HEK293T (cell line): ENCODE measurements around the gene CPNE2.
"Not testable (repeated sequence)": the region's sequence is repeated elsewhere in the genome, so short reads cannot be mapped to it uniquely, and the experiment has no call there.

Experiments used
- CTCF ChIA-PET: fragments of 350-600 bp; formaldehyde crosslinking; extraction: SDS; loops from one replicate; lab custom pipeline; 2021; ENCODE audit warnings: antibody characterized with exemption, inconsistent platforms; lab: Yijun Ruan, JAX
- POLR2A ChIA-PET: fragments of 350-600 bp; formaldehyde crosslinking; extraction: SDS; loops from one replicate; lab custom pipeline; 2020; ENCODE audit warnings: antibody characterized with exemption, inconsistent platforms; lab: Yijun Ruan, JAX
- DNase-seq: peaks from one replicate; pipeline ENCODE4 v3.0.0; 2012; ENCODE audit warnings: mixed read lengths; ENCODE audit errors: extremely low spot score
- ARNT ChIP-seq: fragments of 450-650 bp; IDR thresholded peaks from 2 replicates; pipeline ENCODE4 v1.6.1; 2017; ENCODE audit warnings: mild to moderate bottlenecking
- BHLHE40 ChIP-seq: fragments of 450-650 bp; IDR thresholded peaks from 2 replicates; pipeline ENCODE4 v1.6.1; 2016; ENCODE audit warnings: mild to moderate bottlenecking, moderate library complexity, borderline replicate concordance
- CTBP1 ChIP-seq: fragments of 450-650 bp; IDR thresholded peaks from 2 replicates; pipeline ENCODE4 v1.6.1; 2016; ENCODE audit warnings: borderline replicate concordance
- ELF4 ChIP-seq: fragments of 450-650 bp; IDR thresholded peaks from 2 replicates; pipeline ENCODE4 v1.6.1; 2017; ENCODE audit warnings: antibody characterized with exemption
- FOXA1 ChIP-seq: fragments of 450-650 bp; IDR thresholded peaks from 2 replicates; pipeline ENCODE4 v1.6.1; 2016; ENCODE audit warnings: mild to moderate bottlenecking
- FOXK2 ChIP-seq: fragments of 450-650 bp; IDR thresholded peaks from 2 replicates; pipeline ENCODE4 v1.6.1; 2016; ENCODE audit warnings: mild to moderate bottlenecking
- FOXM1 ChIP-seq: fragments of 450-650 bp; IDR thresholded peaks from 2 replicates; pipeline ENCODE4 v1.6.1; 2017; ENCODE audit warnings: mild to moderate bottlenecking, borderline replicate concordance
- HDGF ChIP-seq: fragments of 450-650 bp; IDR thresholded peaks from 2 replicates; pipeline ENCODE4 v1.6.1; 2017; ENCODE audit warnings: antibody characterized with exemption, borderline replicate concordance
- L3MBTL2 ChIP-seq: fragments of 450-650 bp; conservative IDR thresholded peaks from 2 replicates; pipeline ENCODE4 v1.6.1; 2016; ENCODE audit warnings: mild to moderate bottlenecking
- LEF1 ChIP-seq: fragments of 450-650 bp; IDR thresholded peaks from 2 replicates; pipeline ENCODE4 v1.6.1; 2017; ENCODE audit warnings: mild to moderate bottlenecking, borderline replicate concordance
- NFRKB ChIP-seq: fragments of 450-650 bp; IDR thresholded peaks from 2 replicates; pipeline ENCODE4 v1.6.1; 2016; ENCODE audit warnings: mild to moderate bottlenecking, moderate library complexity
- SP1 ChIP-seq: fragments of 450-650 bp; IDR thresholded peaks from 2 replicates; pipeline ENCODE4 v1.6.1; 2017
- SUZ12 ChIP-seq: fragments of 450-650 bp; IDR thresholded peaks from 2 replicates; pipeline ENCODE4 v1.6.1; 2016; ENCODE audit warnings: mild to moderate bottlenecking
- TARDBP ChIP-seq: fragments of 450-650 bp; IDR thresholded peaks from 2 replicates; pipeline ENCODE4 v1.6.1; 2016
- ZNF384 ChIP-seq: fragments of 450-650 bp; IDR thresholded peaks from 2 replicates; pipeline ENCODE4 v1.6.1; 2016
- TF ChIP-seq, protein P1 (sequence below): fragments of 450-650 bp; IDR thresholded peaks from 2 replicates; pipeline ENCODE4 v1.6.1; 2016

The CPNE2 gene

DNA sequence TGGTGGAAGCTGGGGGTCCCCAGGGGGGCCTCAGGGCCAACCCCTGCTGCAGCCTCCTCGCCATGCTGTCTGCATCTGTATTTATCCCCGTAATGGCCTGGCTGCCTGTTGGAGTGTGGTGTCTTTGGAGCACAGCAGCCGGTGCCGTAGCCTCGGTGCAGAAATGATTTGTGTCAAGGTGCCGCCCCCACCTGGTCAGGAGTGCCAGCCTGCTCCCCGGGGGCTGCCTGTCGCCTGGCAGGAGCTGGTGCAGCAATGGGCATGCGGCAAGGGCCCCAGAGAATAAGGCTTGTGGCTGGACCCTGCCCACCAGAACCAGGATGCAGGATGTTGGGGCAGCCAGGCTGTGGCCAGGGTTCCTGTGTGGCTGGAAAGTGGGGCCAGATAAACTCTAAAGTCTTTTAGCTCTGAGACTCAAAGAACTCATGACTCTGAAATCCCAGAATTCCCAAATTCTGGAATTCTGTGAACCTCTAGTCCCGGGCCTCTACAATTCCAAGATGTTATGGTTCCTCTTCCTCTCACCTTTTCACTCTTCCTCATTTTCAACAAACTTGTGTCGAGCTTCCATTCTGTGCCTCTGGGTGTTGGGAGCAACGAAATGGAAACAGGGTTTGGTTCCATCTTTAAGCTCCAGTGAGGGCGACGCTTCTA lies 5.9 kb downstream of the CPNE2 start:
- TF ChIP-seq CTBP1 (no peak), ZNF384 (no peak), NFRKB (no peak), TARDBP (no peak), L3MBTL2 (no peak), SUZ12 (no peak), FOXM1 (no peak), HDGF (no peak), LEF1 (no peak)
- no peak for DNase-seq
- CTCF ChIA-PET, result no interaction called here
- POLR2A ChIA-PET, result interaction anchor here (0.8 kb wide), 1 partner anchor 51 kb away, joined by 3 read pairs; no protein-coding TSS in a partner anchor

DNA sequence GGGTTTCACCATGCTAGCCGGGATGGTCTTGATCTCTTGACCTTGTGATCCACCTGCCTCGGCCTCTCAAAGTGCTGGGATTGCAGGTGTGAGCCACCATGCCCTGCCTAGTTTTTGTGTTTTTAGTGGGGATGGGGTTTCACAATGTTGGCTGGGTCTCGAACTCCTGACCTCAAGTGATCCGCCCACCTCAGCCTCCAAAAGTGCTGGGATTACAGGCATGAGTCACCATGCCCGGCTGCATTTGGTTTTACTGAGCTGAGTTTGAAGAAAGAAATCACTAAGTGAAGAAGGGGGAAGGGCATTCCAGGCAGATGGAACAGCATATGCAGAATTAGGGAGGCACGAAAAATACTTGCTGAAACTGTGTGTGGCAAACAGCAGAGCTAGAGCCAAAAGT lies 7.6 kb downstream of the CPNE2 start:
- not testable (repeated sequence) for DNase-seq

DNA sequence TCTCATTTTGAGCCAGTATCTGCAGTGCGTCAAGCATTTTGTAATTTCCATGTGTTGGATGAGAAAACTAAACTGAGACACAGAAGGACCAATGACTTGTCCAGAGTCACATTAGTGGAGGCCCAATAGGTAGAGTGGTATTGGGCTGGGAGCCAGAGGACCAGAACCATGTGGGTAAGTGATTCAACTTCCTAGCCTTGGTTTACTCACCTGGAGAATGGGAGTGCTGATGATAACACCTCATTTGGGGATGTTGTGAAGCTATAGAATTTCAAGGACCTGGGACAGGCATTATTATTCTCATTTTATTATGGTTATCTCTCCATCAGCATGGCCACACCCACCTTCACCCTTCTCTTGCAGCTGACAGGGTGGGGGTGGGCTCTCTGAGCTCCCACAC lies 8.1 kb downstream of the CPNE2 start:
- DNase-seq, result no peak
- POLR2A ChIA-PET, result interaction anchor here (1.1 kb wide), 1 partner anchor 8 kb away, joined by 6 read pairs; the partner anchor contains the start of gene CPNE2
- CTCF ChIA-PET, result no interaction called here
- TF ChIP-seq FOXM1 (no peak), LEF1 (no peak)

More for the DNA sequence above, 7.6 kb downstream of the CPNE2 start:
- CTCF ChIA-PET, POLR2A ChIA-PET: not testable (repeated sequence)

DNA sequence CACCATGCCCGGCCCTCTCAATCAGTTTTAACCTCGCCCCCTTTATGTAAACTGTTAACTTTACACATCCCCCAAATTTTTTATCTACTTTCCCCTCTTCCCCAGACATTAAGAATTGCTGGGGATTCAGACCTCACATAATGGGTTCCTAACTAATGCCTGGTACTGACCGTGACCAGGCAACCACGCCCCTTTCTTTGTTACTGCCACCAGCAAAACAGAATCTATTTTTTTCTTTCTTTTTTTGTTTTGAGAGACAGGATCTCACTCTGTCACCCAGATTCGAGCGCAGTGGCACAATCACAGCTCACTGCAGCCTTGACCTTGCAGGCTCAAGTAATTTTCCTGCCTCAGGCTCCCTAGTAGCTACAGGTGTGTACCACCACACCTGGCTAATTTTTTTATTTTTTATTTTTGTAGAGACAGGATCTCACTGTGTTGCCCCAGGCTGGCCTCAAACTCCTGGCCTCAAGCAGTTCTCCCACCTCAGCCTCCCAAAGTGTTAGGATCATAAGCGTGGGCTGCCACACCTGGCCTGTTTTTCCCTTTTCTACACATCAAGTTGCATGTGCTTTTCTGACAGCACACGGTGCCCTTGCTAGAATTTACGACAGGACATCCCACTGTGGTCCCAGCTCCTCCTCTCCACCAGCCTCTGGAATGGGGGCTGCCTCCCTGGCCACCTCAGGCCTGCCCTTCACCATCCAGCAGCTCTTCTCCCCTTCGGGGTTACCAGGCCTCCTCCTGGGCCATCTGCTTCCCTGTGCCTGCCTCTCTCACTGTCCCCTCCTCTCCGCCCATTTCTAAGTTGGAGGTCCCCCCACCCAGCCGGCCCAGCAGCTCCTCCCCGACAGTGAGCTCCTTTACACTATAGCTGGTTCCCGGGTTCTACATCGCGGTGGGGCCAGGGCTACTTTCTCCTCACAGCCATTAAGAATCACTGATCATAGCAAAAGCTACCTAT lies 10.8 kb downstream of the CPNE2 start:
- ChIA-PET CTCF (interaction anchor here (2.5 kb wide), 1 partner anchor 11 kb away, joined by 6 read pairs; the partner anchor contains the start of gene CPNE2), POLR2A (interaction anchor here (0.6 to 2.1 kb wide), 2 partner anchors 11 to 314 kb away, joined by 3 to 4 read pairs; partner anchors contain the start of gene CPNE2)
- TF ChIP-seq NFRKB (no peak), SP1 (no peak), HDGF (no peak), ELF4 (no peak), LEF1 (no peak), BHLHE40 (no peak), ZNF384 (no peak), L3MBTL2 (no peak), CTBP1 (no peak), ARNT (no peak), FOXA1 (no peak)
- no peak for DNase-seq

DNA sequence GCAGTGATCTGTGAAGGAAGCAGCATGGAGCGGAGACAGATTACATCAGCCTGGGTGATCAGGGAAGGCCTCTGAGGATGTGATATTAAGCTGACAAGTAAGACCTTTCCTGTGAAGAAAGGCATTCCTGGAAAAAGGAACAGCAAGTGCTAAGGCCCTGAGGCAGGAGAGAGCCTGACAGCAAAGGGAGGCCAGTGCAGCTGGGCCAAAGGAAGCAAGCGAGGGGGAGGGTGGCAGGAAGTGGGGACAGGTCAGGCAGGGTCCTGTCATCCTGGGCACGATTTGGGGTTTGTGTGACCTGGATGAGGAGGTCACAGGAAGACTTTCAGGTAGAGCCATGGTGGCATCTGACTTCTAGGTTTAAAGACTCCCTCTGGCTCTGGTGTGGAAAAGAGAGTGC lies 12.3 kb downstream of the CPNE2 start:
- ChIA-PET CTCF (no interaction called here), POLR2A (interaction anchor here (1.2 kb wide), 1 partner anchor 81 kb away, joined by 3 read pairs; the partner anchor contains the start of genes PSME3IP1 and RSPRY1)
- DNase-seq, result no peak
- TF ChIP-seq L3MBTL2, result no peak
- TF ChIP-seq BHLHE40, result no peak
- TF ChIP-seq FOXA1, result no peak
- TF ChIP-seq FOXK2, result no peak
- no peak for TF ChIP-seq NFRKB
- TF ChIP-seq, protein P1, sequence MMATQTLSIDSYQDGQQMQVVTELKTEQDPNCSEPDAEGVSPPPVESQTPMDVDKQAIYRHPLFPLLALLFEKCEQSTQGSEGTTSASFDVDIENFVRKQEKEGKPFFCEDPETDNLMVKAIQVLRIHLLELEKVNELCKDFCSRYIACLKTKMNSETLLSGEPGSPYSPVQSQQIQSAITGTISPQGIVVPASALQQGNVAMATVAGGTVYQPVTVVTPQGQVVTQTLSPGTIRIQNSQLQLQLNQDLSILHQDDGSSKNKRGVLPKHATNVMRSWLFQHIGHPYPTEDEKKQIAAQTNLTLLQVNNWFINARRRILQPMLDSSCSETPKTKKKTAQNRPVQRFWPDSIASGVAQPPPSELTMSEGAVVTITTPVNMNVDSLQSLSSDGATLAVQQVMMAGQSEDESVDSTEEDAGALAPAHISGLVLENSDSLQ, result no peak
- no peak for TF ChIP-seq CTBP1

DNA sequence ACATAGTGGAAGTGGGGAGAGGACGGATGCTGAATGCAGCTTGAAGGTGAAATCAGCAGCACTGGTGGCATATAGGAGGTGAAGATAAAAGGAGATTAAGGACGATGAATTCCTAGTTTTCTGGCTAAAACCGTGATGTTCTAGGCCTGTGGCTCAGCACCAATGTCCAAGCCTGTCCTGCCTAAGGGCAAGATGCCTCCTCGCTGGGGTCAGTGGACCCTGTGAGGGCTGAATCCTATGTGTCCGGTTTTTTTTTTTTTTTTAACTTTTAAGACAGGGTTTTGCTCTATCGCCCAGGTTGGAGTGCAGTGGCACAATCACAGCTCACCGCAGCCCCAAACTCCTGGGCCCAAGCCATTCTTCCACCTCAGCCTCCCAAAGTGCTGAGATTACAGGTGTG lies 12.8 kb downstream of the CPNE2 start:
- CTCF ChIA-PET, result interaction anchor here (0.7 kb wide), 1 partner anchor 92 kb away, joined by 3 read pairs; no protein-coding TSS in a partner anchor
- no peak for DNase-seq
- no peak for TF ChIP-seq ARNT
- TF ChIP-seq SUZ12, result no peak
- TF ChIP-seq FOXK2, result no peak
- TF ChIP-seq FOXA1, result no peak
- TF ChIP-seq LEF1, result no peak
- no peak for TF ChIP-seq ZNF384
- TF ChIP-seq SP1, result no peak
- no peak for TF ChIP-seq NFRKB
- TF ChIP-seq CTBP1, result no peak
- no peak for TF ChIP-seq FOXM1
- no peak for TF ChIP-seq BHLHE40
- TF ChIP-seq L3MBTL2, result no peak
- no peak for TF ChIP-seq ELF4
- TF ChIP-seq, protein P1, result no peak
- TF ChIP-seq TARDBP, result no peak
- POLR2A ChIA-PET, result interaction anchor here (1.2 kb wide), 1 partner anchor 80 kb away, joined by 3 read pairs; the partner anchor contains the start of genes PSME3IP1 and RSPRY1

DNA sequence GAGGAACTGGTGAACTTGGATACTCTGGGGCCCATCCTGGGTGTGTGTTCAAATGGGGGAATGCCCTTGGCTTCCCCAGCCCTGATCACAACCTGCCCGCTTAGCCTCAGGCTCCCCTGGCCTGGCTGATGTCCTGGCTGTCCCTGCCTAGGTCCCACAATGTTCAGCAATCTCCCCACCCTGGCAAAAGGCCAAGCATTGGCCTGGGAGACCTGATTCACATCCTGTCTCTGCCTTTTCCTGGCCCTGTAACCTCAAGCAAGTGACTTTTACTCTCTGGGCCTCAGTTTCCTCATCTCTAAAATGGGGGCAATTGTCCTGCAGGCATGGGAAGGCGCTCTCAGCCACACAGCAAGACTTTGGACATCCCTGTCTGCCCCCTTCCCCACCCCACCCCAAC lies 14.4 kb downstream of the CPNE2 start:
- ChIA-PET CTCF (no interaction called here), POLR2A (interaction anchor here (0.7 to 1.2 kb wide), 2 partner anchors 14 kb away, joined by 3 read pairs; partner anchors contain the start of gene CPNE2)
- TF ChIP-seq SUZ12, result no peak
- TF ChIP-seq HDGF, result no peak
- TF ChIP-seq, protein P1, result no peak
- no peak for DNase-seq
